ENCODE measurements around the gene KLHL4. TPM values are rescaled to one million over a fixed set of nuclear protein-coding genes. Genes with fewer than 3 reads are reported as not detected.
A peak's percentile ranks its signal among the peaks of the same experiment; 100 is the strongest.
"Not testable (repeated sequence)": the region's sequence is repeated elsewhere in the genome, so short reads cannot be mapped to it uniquely, and the experiment has no call there.

The KLHL4 gene
- total RNA-seq, 4 donors from 2014 or later, result 0.16 to 2.0 (median 0.88) TPM

DNA sequence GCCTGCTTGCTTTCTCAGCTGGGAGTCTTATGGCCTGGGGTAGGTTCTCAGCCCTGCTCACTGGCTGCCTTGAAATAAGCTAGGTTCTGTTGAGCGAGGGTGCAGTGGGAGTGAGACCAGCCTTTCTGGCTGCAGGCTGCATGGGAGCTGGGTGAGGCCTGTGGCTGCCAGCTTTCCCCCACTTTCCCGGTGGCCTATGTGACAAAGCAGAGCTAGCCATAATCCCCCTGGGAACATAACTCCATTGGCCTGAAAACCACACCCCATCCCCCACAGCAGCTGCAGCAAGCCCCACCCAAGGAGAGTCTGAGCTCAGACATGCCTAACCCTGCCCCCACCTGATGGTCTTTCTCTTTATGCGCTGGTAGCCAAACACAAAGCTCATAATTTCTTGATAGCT, 118.9 kb downstream of the KLHL4 start:
- no peak for TF ChIP-seq EP300 (IDR thresholded peaks at IDR 0.05; ENCODE audit: low read depth)
- TF ChIP-seq POLR2AphosphoS5 (IDR thresholded peaks at IDR 0.05), result no peak
- no peak for TF ChIP-seq POLR2A (IDR thresholded peaks at IDR 0.05)
- TF ChIP-seq CTCF (IDR thresholded peaks at IDR 0.05), result no peak
- WGBS, 2 donors (ENCODE audit: low coverage in 1 of 2), result 83% methylated on average over 3 of the region's 3 CpGs; no CpG with 5 or more reads in 1 of the 2 donors
- intact Hi-C loops (cut with DNase I; ENCODE audit: low total_unique reads) (no loop called here), in situ Hi-C loops (cut with MboI; ENCODE audit: low pct_ligation_motif_present in 1 of 4, low pct_unique_long_range_greater_than_20kb in 1 of 4, low sequenced_read_pairs in 3 of 4) (no loop called here)
- H3K27me3 ChIP-seq, result no peaks in the 10 kb centered on the region
- DNase-seq, result no peak
- H3K4me1 ChIP-seq, result no peaks in the 10 kb centered on the region
- no peak overlapping the region for H3K27ac ChIP-seq
- H3K36me3 ChIP-seq, result no peaks in the 10 kb centered on the region
- H3K4me3 ChIP-seq, result no peak overlapping the region
- H3K9me3 ChIP-seq, result no peaks in the 10 kb centered on the region

DNA sequence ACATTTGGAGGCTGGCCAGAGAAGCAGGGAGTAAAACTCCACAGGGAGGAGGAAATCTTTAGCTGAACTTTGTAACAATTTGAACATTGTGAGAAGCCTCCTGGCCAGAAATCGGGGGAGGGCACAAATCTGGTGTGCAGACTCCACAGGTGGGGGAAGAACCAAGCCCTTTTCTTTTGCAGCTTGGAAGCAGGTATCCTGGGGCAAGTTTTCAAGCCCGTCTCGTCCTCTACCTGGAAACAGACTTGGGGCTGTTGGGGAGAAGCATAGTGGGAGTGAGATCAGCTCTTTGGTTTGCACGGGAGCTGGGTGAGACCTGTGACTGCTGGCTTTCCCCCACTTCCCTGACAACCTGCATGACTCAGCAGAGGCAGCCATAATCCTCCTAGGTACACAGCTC, 123.8 kb downstream of the KLHL4 start:
- intact Hi-C loops (cut with DNase I; ENCODE audit: low total_unique reads); H3K9me3 ChIP-seq; H3K4me3 ChIP-seq; H3K4me1 ChIP-seq; H3K27ac ChIP-seq; H3K36me3 ChIP-seq; H3K27me3 ChIP-seq; in situ Hi-C loops (cut with MboI; ENCODE audit: low pct_ligation_motif_present in 1 of 4, low pct_unique_long_range_greater_than_20kb in 1 of 4, low sequenced_read_pairs in 3 of 4); DNase-seq: not testable (repeated sequence)
- WGBS, 2 donors (ENCODE audit: low coverage in 1 of 2), result 64% methylated on average over 4 of the region's 4 CpGs; no CpG with 5 or more reads in 1 of the 2 donors

GRCh38 chrX:87661761-87662160, 144.2 kb downstream of the KLHL4 start:
- intact Hi-C loops (cut with DNase I; ENCODE audit: low total_unique reads), result no loop called here

DNA sequence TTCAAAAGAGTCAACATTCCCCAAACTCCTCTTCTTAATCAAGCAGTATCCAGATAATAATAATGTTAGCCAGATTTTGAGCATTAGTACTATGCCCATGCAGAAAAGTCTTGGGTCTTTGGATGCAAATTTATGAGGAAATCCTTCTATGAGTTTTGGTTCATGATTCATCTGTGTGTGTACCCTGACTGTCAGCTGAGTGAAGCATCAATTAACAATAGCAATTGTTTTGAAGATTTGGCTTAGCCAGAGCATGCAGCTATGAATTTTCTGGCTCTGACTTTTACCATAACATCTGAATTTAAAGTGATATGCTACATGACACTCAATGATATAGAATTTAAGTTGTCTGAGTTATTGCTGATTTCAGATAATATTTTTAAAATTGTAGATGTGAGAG, 145.8 kb downstream of the KLHL4 start:
- no peak for DNase-seq
- Histone ChIP-seq H3K4me3 (no peak overlapping the region), H3K36me3 (no peaks in the 10 kb centered on the region), H3K27me3 (no peaks in the 10 kb centered on the region), H3K9me3 (no peaks in the 10 kb centered on the region), H3K4me1 (no peaks in the 10 kb centered on the region), H3K27ac (no peak overlapping the region)
- TF ChIP-seq POLR2A (IDR thresholded peaks at IDR 0.05) (no peak), EP300 (IDR thresholded peaks at IDR 0.05; ENCODE audit: low read depth) (no peak), CTCF (IDR thresholded peaks at IDR 0.05) (no peak), POLR2AphosphoS5 (IDR thresholded peaks at IDR 0.05) (no peak)
- in situ Hi-C loops (cut with MboI; ENCODE audit: low pct_ligation_motif_present in 1 of 4, low pct_unique_long_range_greater_than_20kb in 1 of 4, low sequenced_read_pairs in 3 of 4), result loop anchor here in 1 of 4 donors (25.0 kb wide), 1 partner anchor 326 kb away; no protein-coding TSS in a partner anchor
- intact Hi-C loops (cut with DNase I; ENCODE audit: low total_unique reads), result no loop called here

More at GRCh38 chrX:87661761-87662160, 144.2 kb downstream of the KLHL4 start:
- H3K27ac ChIP-seq, result no peak overlapping the region
- no peaks in the 10 kb centered on the region for H3K4me1 ChIP-seq
- no peaks in the 10 kb centered on the region for H3K36me3 ChIP-seq
- WGBS, 2 donors (ENCODE audit: low coverage in 1 of 2), result 53 to 64% methylated on average over 6 of the region's 6 CpGs
- in situ Hi-C loops (cut with MboI; ENCODE audit: low pct_ligation_motif_present in 1 of 4, low pct_unique_long_range_greater_than_20kb in 1 of 4, low sequenced_read_pairs in 3 of 4), result loop anchor here in 1 of 4 donors (25.0 kb wide), 1 partner anchor 324 kb away; no protein-coding TSS in a partner anchor
- no peaks in the 10 kb centered on the region for H3K27me3 ChIP-seq
- TF ChIP-seq POLR2A (IDR thresholded peaks at IDR 0.05) (no peak), CTCF (IDR thresholded peaks at IDR 0.05) (no peak), POLR2AphosphoS5 (IDR thresholded peaks at IDR 0.05) (no peak), EP300 (IDR thresholded peaks at IDR 0.05; ENCODE audit: low read depth) (no peak)
- H3K4me3 ChIP-seq, result no peak overlapping the region
- no peak for DNase-seq
- H3K9me3 ChIP-seq, result no peaks in the 10 kb centered on the region

- no peak for DNase-seq
- H3K4me3 ChIP-seq, result no peak overlapping the region
- in situ Hi-C loops (cut with MboI; ENCODE audit: low pct_ligation_motif_present in 1 of 4, low pct_unique_long_range_greater_than_20kb in 1 of 4, low sequenced_read_pairs in 3 of 4) (loop anchor here in 1 of 4 donors (25.0 kb wide), 1 partner anchor 327 kb away; no protein-coding TSS in a partner anchor), intact Hi-C loops (cut with DNase I; ENCODE audit: low total_unique reads) (no loop called here)
- H3K9me3 ChIP-seq, result no peaks in the 10 kb centered on the region
- H3K27me3 ChIP-seq, result no peaks in the 10 kb centered on the region
- TF ChIP-seq CTCF (IDR thresholded peaks at IDR 0.05), result peak in 1 of 5 experiments; percentile 24
- TF ChIP-seq EP300 (IDR thresholded peaks at IDR 0.05; ENCODE audit: low read depth), result no peak
- no peaks in the 10 kb centered on the region for H3K4me1 ChIP-seq
- no peaks in the 10 kb centered on the region for H3K36me3 ChIP-seq
- WGBS, 2 donors (ENCODE audit: low coverage in 1 of 2), result 0 to 9% methylated on average over 1 to 2 of the region's 2 CpGs
- no peak overlapping the region for H3K27ac ChIP-seq
Measured at GRCh38 chrX:87664381-87664780, 146.8 kb downstream of the KLHL4 start.
